ENCODE data around the gene GPN3. TPM values are rescaled to one million over a fixed set of nuclear protein-coding genes. Genes with fewer than 3 reads are reported as not detected.
"Not testable (repeated sequence)": the region's sequence is repeated elsewhere in the genome, so short reads cannot be mapped to it uniquely, and the experiment has no call there.

The GPN3 gene
- total and polyA plus RNA-seq, 7 experiments from 2014 or later = 5.1 to 40.4 (median 16.6) TPM

DNA sequence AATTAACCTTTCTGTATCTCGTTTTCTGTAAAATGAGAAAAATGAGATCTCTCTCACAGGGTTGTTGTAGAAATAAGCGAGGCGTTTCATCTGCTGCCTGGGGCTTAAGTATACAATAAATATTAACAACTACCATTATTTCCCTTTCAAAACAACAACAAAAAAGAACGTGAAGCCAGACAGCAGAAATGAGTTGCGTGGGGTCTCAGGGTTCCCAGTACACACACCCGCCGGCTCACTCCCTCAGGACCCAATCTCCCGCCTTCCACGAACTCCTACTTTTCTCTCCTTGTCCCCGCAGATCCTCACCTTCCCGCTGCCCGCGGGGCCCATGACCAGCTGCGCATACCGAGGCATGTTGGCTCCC lies 227 bp downstream of the GPN3 start:
- H3K9me3 ChIP-seq (ENCODE audit: control insufficient read depth in 2 of 3, low read length in 3 of 3) = no peaks in the 10 kb centered on the region
- peaks cover 0 to 14% (median 8%) of the 10 kb centered on the region in 5 donors for H3K36me3 Mint-ChIP-seq
- no peaks in the 10 kb centered on the region for H3K27me3 Mint-ChIP-seq
- peak overlapping the region; percentile 90 to 100 (median 96) for H3K4me3 Mint-ChIP-seq
- H3K36me3 ChIP-seq (ENCODE audit: control insufficient read depth in 2 of 3, insufficient read depth in 3 of 3, low read length in 3 of 3) = peaks cover 0 to 18% (median 0%) of the 10 kb centered on the region in 3 experiments
- H3K27ac ChIP-seq (ENCODE audit: low read depth, low read length) = peak overlapping the region; percentile 90
- DNase-seq (no peak), ATAC-seq (no peak)
- peaks cover 20 to 68% (median 36%) of the 10 kb centered on the region in 7 donors for H3K4me1 Mint-ChIP-seq
- H3K4me1 ChIP-seq (ENCODE audit: control insufficient read depth in 2 of 2, insufficient read depth in 2 of 2, low read length in 2 of 2) = peaks cover 10 to 19% of the 10 kb centered on the region in 2 donors
- POLR2A ChIA-PET = interaction anchor here (0.6 to 5.2 kb wide), 29 partner anchors 9 to 275 kb away, joined by 3 to 88 read pairs (median 5); partner anchors contain the start of genes ARPC3, ATP2A2, HVCN1 and PPP1CC
- intact Hi-C loops (cut with micrococcal nuclease) = loop anchor here (1.0 to 5.0 kb wide), 14 partner anchors 18 to 471 kb away; partner anchors contain the start of genes ARPC3 (in 2 of the 2), PPP1CC (in 2 of the 2), PPTC7 (in 2 of the 2) and RAD9B (in 2 of the 2)
- H3K9me3 Mint-ChIP-seq = peaks cover 0 to 3% (median 0%) of the 10 kb centered on the region in 11 donors
- H3K27ac Mint-ChIP-seq = peak overlapping the region; percentile 88 to 98 (median 94)
- H3K27me3 ChIP-seq (ENCODE audit: control insufficient read depth in 2 of 2, insufficient read depth in 2 of 2, low read length in 2 of 2) = no peaks in the 10 kb centered on the region
- peak overlapping the region; percentile 95 for H3K4me3 ChIP-seq (ENCODE audit: low read length)
- CTCF ChIA-PET = interaction anchor here (0.8 to 5.3 kb wide), 13 partner anchors 11 to 272 kb away, joined by 3 to 49 read pairs (median 6); partner anchors contain the start of genes ARPC3, RAD9B and VPS29

- Mint-ChIP-seq H3K4me1 (peaks cover 20 to 74% (median 40%) of the 10 kb centered on the region in 7 donors), H3K36me3 (peaks cover 0 to 14% (median 8%) of the 10 kb centered on the region in 5 donors), H3K27me3 (no peaks in the 10 kb centered on the region), H3K9me3 (peaks cover 0 to 3% (median 0%) of the 10 kb centered on the region in 11 donors), H3K27ac (peak overlapping the region in 1 of 9 donors; percentile 45), H3K4me3 (peak overlapping the region; percentile 21 to 100 (median 62))
- Histone ChIP-seq H3K27ac (ENCODE audit: low read depth, low read length) (peak overlapping the region; percentile 90), H3K9me3 (ENCODE audit: control insufficient read depth in 2 of 3, low read length in 3 of 3) (no peaks in the 10 kb centered on the region), H3K36me3 (ENCODE audit: control insufficient read depth in 2 of 3, insufficient read depth in 3 of 3, low read length in 3 of 3) (peaks cover 0 to 25% (median 0%) of the 10 kb centered on the region in 3 experiments), H3K4me1 (ENCODE audit: control insufficient read depth in 2 of 2, insufficient read depth in 2 of 2, low read length in 2 of 2) (peaks cover 10 to 19% of the 10 kb centered on the region in 2 donors), H3K4me3 (ENCODE audit: low read length) (no peak overlapping the region), H3K27me3 (ENCODE audit: control insufficient read depth in 2 of 2, insufficient read depth in 2 of 2, low read length in 2 of 2) (no peaks in the 10 kb centered on the region)
- POLR2A ChIA-PET = interaction anchor here (1.1 to 5.2 kb wide), 4 partner anchors 16 to 118 kb away, joined by 3 to 88 read pairs (median 4); partner anchors contain the start of genes ARPC3, RAD9B and VPS29
- intact Hi-C loops (cut with micrococcal nuclease) = loop anchor here (5.0 kb wide), 3 partner anchors 86 to 469 kb away; partner anchors contain the start of genes ANKRD13A (in 1 of the 2) and GIT2 (in 1 of the 2)
- CTCF ChIA-PET = interaction anchor here (0.5 to 5.3 kb wide), 5 partner anchors 18 to 225 kb away, joined by 3 to 49 read pairs (median 6); partner anchors contain the start of gene ARPC3
- ATAC-seq (no peak), DNase-seq (no peak)
Measured at GRCh38 chr12:110466791-110467190, 1.3 kb downstream of the GPN3 start.

DNA sequence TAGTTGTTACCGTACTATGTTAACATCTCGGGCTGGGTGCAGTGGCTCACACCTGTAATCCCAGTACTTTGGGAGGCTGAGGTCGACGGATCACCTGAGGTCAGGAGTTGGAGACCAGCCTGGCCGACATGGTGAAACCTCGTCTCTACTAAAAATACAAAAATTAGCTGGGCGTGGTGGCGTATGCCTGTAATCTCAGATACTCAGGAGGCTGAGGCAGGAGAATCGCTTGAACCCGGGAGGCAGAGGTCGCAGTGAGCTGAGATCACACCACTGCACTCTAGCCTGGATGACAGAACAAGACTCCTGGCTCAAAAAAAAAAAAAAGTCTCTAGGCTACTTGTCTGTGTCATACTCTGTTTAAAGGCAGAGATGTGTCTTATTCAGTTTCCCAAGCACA lies 2.3 kb downstream of the GPN3 start:
- not testable (repeated sequence) for H3K27me3 ChIP-seq (ENCODE audit: control insufficient read depth in 2 of 2, insufficient read depth in 2 of 2, low read length in 2 of 2); DNase-seq; H3K27me3 Mint-ChIP-seq; ATAC-seq; H3K4me3 ChIP-seq (ENCODE audit: low read length); H3K9me3 ChIP-seq (ENCODE audit: control insufficient read depth in 2 of 3, low read length in 3 of 3); H3K9me3 Mint-ChIP-seq; H3K27ac ChIP-seq (ENCODE audit: low read depth, low read length)
- Mint-ChIP-seq H3K4me1 (peaks cover 16 to 71% (median 40%) of the 10 kb centered on the region in 7 donors), H3K27ac (peak overlapping the region in 1 of 9 donors; percentile 74), H3K36me3 (peaks cover 0 to 14% (median 7%) of the 10 kb centered on the region in 5 donors), H3K4me3 (peak overlapping the region in 3 of 10 donors; percentile 10 to 63 (median 36))
- ChIA-PET POLR2A (interaction anchor here (0.6 to 5.2 kb wide), 4 partner anchors 14 to 1589 kb away, joined by 3 to 88 read pairs (median 4); partner anchors contain the start of genes ARPC3, RAD9B and VPS29), CTCF (interaction anchor here (1.2 to 5.3 kb wide), 2 partner anchors 34 to 136 kb away, joined by 9 to 49 read pairs; no protein-coding TSS in a partner anchor)
- Histone ChIP-seq H3K36me3 (ENCODE audit: control insufficient read depth in 2 of 3, insufficient read depth in 3 of 3, low read length in 3 of 3) (peaks cover 0 to 26% (median 0%) of the 10 kb centered on the region in 3 experiments), H3K4me1 (ENCODE audit: control insufficient read depth in 2 of 2, insufficient read depth in 2 of 2, low read length in 2 of 2) (peaks cover 10 to 19% of the 10 kb centered on the region in 2 donors)
- intact Hi-C loops (cut with micrococcal nuclease) = loop anchor here (5.0 kb wide), 3 partner anchors 87 to 468 kb away; partner anchors contain the start of genes ANKRD13A (in 1 of the 2) and GIT2 (in 1 of the 2)

DNA sequence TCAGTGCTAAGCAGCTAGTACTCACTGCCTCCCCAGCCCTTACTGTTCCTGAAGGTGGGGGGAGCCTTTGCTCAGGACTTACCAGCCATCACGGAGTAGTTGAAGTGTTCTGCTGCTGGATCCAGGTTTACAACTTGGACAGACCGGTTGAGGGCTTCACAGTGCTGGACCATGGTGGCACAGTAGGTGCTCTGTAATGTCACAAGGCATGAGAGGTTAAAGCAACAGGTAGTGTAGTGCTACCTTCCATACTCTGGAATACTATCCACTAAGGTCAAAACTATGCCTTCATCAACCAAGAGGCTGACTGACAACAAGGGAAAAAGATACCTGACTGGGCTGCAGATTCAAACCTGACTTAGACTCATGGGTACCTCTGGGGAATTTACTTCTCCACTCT lies 3.0 kb downstream of the GPN3 start:
- H3K27ac Mint-ChIP-seq = no peak overlapping the region
- Histone ChIP-seq H3K27ac (ENCODE audit: low read depth, low read length) (no peak overlapping the region), H3K36me3 (ENCODE audit: control insufficient read depth in 2 of 3, insufficient read depth in 3 of 3, low read length in 3 of 3) (peaks cover 0 to 26% (median 1%) of the 10 kb centered on the region in 3 experiments), H3K4me1 (ENCODE audit: control insufficient read depth in 2 of 2, insufficient read depth in 2 of 2, low read length in 2 of 2) (peaks cover 10 to 18% of the 10 kb centered on the region in 2 donors), H3K27me3 (ENCODE audit: control insufficient read depth in 2 of 2, insufficient read depth in 2 of 2, low read length in 2 of 2) (no peaks in the 10 kb centered on the region), H3K9me3 (ENCODE audit: control insufficient read depth in 2 of 3, low read length in 3 of 3) (no peaks in the 10 kb centered on the region), H3K4me3 (ENCODE audit: low read length) (no peak overlapping the region)
- peak overlapping the region in 1 of 10 donors; percentile 10 for H3K4me3 Mint-ChIP-seq
- H3K4me1 Mint-ChIP-seq = peaks cover 14 to 66% (median 41%) of the 10 kb centered on the region in 7 donors
- intact Hi-C loops (cut with micrococcal nuclease) = loop anchor here (5.0 kb wide), 3 partner anchors 87 to 468 kb away; partner anchors contain the start of genes ANKRD13A (in 1 of the 2) and GIT2 (in 1 of the 2)
- CTCF ChIA-PET = interaction anchor here (0.6 to 0.7 kb wide), 2 partner anchors 12 to 19 kb away, joined by 3 read pairs; no protein-coding TSS in a partner anchor
- no peaks in the 10 kb centered on the region for H3K27me3 Mint-ChIP-seq
- peaks cover 0 to 19% (median 8%) of the 10 kb centered on the region in 5 donors for H3K36me3 Mint-ChIP-seq
- POLR2A ChIA-PET = interaction anchor here (5.2 kb wide), 1 partner anchor 14 kb away, joined by 88 read pairs; the partner anchor contains the start of gene ARPC3
- DNase-seq (no peak), ATAC-seq (no peak)
- H3K9me3 Mint-ChIP-seq = peaks cover 0 to 3% (median 0%) of the 10 kb centered on the region in 11 donors

- H3K4me3 Mint-ChIP-seq; intact Hi-C loops (cut with micrococcal nuclease); ATAC-seq; H3K9me3 Mint-ChIP-seq; CTCF ChIA-PET; H3K4me1 ChIP-seq (ENCODE audit: control insufficient read depth in 2 of 2, insufficient read depth in 2 of 2, low read length in 2 of 2); H3K27me3 ChIP-seq (ENCODE audit: control insufficient read depth in 2 of 2, insufficient read depth in 2 of 2, low read length in 2 of 2); H3K9me3 ChIP-seq (ENCODE audit: control insufficient read depth in 2 of 3, low read length in 3 of 3); H3K27ac ChIP-seq (ENCODE audit: low read depth, low read length); H3K27me3 Mint-ChIP-seq; H3K27ac Mint-ChIP-seq; H3K4me3 ChIP-seq (ENCODE audit: low read length); DNase-seq: not testable (repeated sequence)
- peaks cover 0 to 34% (median 17%) of the 10 kb centered on the region in 7 donors for H3K4me1 Mint-ChIP-seq
- H3K36me3 Mint-ChIP-seq = peaks cover 3 to 30% (median 16%) of the 10 kb centered on the region in 5 donors
- peaks cover 0 to 36% (median 3%) of the 10 kb centered on the region in 3 experiments for H3K36me3 ChIP-seq (ENCODE audit: control insufficient read depth in 2 of 3, insufficient read depth in 3 of 3, low read length in 3 of 3)
- POLR2A ChIA-PET = interaction anchor here (1.4 kb wide), 1 partner anchor 11 kb away, joined by 3 read pairs; the partner anchor contains the start of gene ARPC3
Measured at GRCh38 chr12:110461189-110461588, 6.9 kb downstream of the GPN3 start.

GRCh38 chr12:110458756-110459155 lies 9.3 kb downstream of the GPN3 start:
- intact Hi-C loops (cut with micrococcal nuclease) = no loop called here
- no peak for DNase-seq
- peak overlapping the region in 1 of 9 donors; percentile 43 for H3K27ac Mint-ChIP-seq
- no peak overlapping the region for H3K4me3 Mint-ChIP-seq
- Histone ChIP-seq H3K9me3 (ENCODE audit: control insufficient read depth in 2 of 3, low read length in 3 of 3) (no peaks in the 10 kb centered on the region), H3K36me3 (ENCODE audit: control insufficient read depth in 2 of 3, insufficient read depth in 3 of 3, low read length in 3 of 3) (peaks cover 0 to 42% (median 3%) of the 10 kb centered on the region in 3 experiments), H3K27me3 (ENCODE audit: control insufficient read depth in 2 of 2, insufficient read depth in 2 of 2, low read length in 2 of 2) (no peaks in the 10 kb centered on the region), H3K4me1 (ENCODE audit: control insufficient read depth in 2 of 2, insufficient read depth in 2 of 2, low read length in 2 of 2) (no peaks in the 10 kb centered on the region), H3K4me3 (ENCODE audit: low read length) (no peak overlapping the region), H3K27ac (ENCODE audit: low read depth, low read length) (no peak overlapping the region)
- ATAC-seq = no peak
- H3K27me3 Mint-ChIP-seq = no peaks in the 10 kb centered on the region
- H3K9me3 Mint-ChIP-seq = peaks cover 0 to 2% (median 0%) of the 10 kb centered on the region in 11 donors
- POLR2A ChIA-PET = interaction anchor here (0.6 to 1.5 kb wide), 2 partner anchors 9 to 123 kb away, joined by 3 to 5 read pairs; partner anchors contain the start of genes FAM216A and GPN3
- CTCF ChIA-PET = interaction anchor here (0.6 to 1.2 kb wide), 4 partner anchors 9 to 985 kb away, joined by 3 to 6 read pairs (median 4); partner anchors contain the start of gene ARPC3
- H3K36me3 Mint-ChIP-seq = peaks cover 3 to 26% (median 15%) of the 10 kb centered on the region in 5 donors
- peaks cover 0 to 12% (median 10%) of the 10 kb centered on the region in 7 donors for H3K4me1 Mint-ChIP-seq

Measured in naive thymus-derived CD4-positive, alpha-beta T cell (primary cell).